Myocyte (in vitro differentiated cells): ENCODE data around the gene ZNF787. TPM values are rescaled to one million over a fixed set of nuclear protein-coding genes. Genes with fewer than 3 reads are reported as not detected.

Experiments
- total RNA-seq: library from RNA; depleted of rRNA; stranded (reverse); fragments of >200 nt; gene quantifications from 2 replicates; pipeline ENCODE4 v1.2.3, GENCODE V29; 2014

Gene ZNF787
- total RNA-seq, 1 donor from 2014 or later: 23.3 TPM

Other genes with a start within 250 kb of the ZNF787 start
- not detected in 2 replicates for gene NLRP13, start 189.0 kb downstream of the ZNF787 start, total RNA-seq
- gene NLRP8, start 173.5 kb downstream of the ZNF787 start, total RNA-seq: not detected in 2 replicates
- not detected in 2 replicates for gene NLRP5, start 134.5 kb downstream of the ZNF787 start, total RNA-seq
- 34.8 and 38.0 TPM in 2 replicates for gene ZNF444, start 20.0 kb upstream of the ZNF787 start, total RNA-seq
- gene GALP, start 54.7 kb upstream of the ZNF787 start, total RNA-seq: not detected in 2 replicates
- not detected in 2 replicates for gene ZSCAN5B, start 76.5 kb upstream of the ZNF787 start, total RNA-seq
- not detected in 2 replicates for gene ZSCAN5C, start 81.0 kb upstream of the ZNF787 start, total RNA-seq
- gene EDDM13, start 151.5 kb upstream of the ZNF787 start, total RNA-seq: not detected in 2 replicates
- gene ZSCAN5A, start 193.5 kb upstream of the ZNF787 start, total RNA-seq: 4.8 and 33.1 TPM in 2 replicates